GM12878 (cell line): ENCODE results near the gene RIC1. TPM values are rescaled to one million over a fixed set of nuclear protein-coding genes. Genes with fewer than 3 reads are reported as not detected.

ENCODE experiments used
- ATF7 ChIP-seq: fragments of 450-650 bp; IDR thresholded peaks from 2 replicates; pipeline ENCODE4 v1.6.1; 2016; ENCODE audit warnings: low read depth, mild to moderate bottlenecking
- ETV6 ChIP-seq, 2 experiments: fragments of 450-650 bp in 1 of 2; IDR thresholded peaks in 1 of 2; conservative IDR thresholded peaks in 1 of 2; 2 replicates each; pipeline ENCODE4 v1.6.1; 2014; ENCODE audit warnings: antibody characterized with exemption in 1 of 2, borderline replicate concordance in 1 of 2, low read depth in 1 of 2, mild to moderate bottlenecking in 1 of 2, moderate library complexity in 1 of 2
- FOXK2 ChIP-seq: fragments of 450-650 bp; IDR thresholded peaks from 2 replicates; pipeline ENCODE4 v1.6.1; 2017; ENCODE audit warnings: mild to moderate bottlenecking, moderate library complexity
- MAX ChIP-seq: IDR thresholded peaks from 2 replicates; pipeline ENCODE4 v1.6.1; 2012; ENCODE audit warnings: low read depth, low read length, improper control_type of control experiment
- MEF2A ChIP-seq: IDR thresholded peaks from 2 replicates; pipeline ENCODE4 v1.6.1; 2011; ENCODE audit warnings: low read depth, mild to moderate bottlenecking, low read length, moderate library complexity; ENCODE audit not compliant: insufficient read depth
- NR2C2 ChIP-seq: IDR thresholded peaks from 2 replicates; pipeline ENCODE4 v1.6.1; 2011; ENCODE audit warnings: borderline replicate concordance, low read depth; ENCODE audit not compliant: control insufficient read depth, insufficient read length
- PAX8 ChIP-seq: fragments of 450-650 bp; IDR thresholded peaks from 2 replicates; pipeline ENCODE4 v1.6.1; 2017; ENCODE audit warnings: mild to moderate bottlenecking, moderate library complexity
- RUNX3 ChIP-seq: IDR thresholded peaks from 2 replicates; pipeline ENCODE4 v1.6.1; 2012; ENCODE audit warnings: low read length, inconsistent platforms
- SPI1 ChIP-seq: IDR thresholded peaks from 2 replicates; pipeline ENCODE4 v1.6.1; 2011; ENCODE audit warnings: low read depth, mild to moderate bottlenecking, low read length, moderate library complexity, borderline replicate concordance; ENCODE audit not compliant: insufficient read depth
- SRF ChIP-seq, 2 experiments: IDR thresholded peaks; 2 replicates each; pipeline ENCODE4 v1.6.1; 2011; ENCODE audit warnings: low read depth in 2 of 2, low read length in 2 of 2, mild to moderate bottlenecking in 1 of 2, moderate library complexity in 1 of 2
- TARDBP ChIP-seq: IDR thresholded peaks from 2 replicates; pipeline ENCODE4 v1.6.1; 2016; ENCODE audit warnings: borderline replicate concordance
- TBL1XR1 ChIP-seq: IDR thresholded peaks from 2 replicates; pipeline ENCODE4 v1.6.1; 2012; ENCODE audit warnings: low read depth, low read length, improper control_type of control experiment
- ZBTB33 ChIP-seq: fragments of 450-650 bp; IDR thresholded peaks from 2 replicates; pipeline ENCODE4 v1.6.1; 2017; ENCODE audit warnings: mild to moderate bottlenecking
- ZNF207 ChIP-seq: fragments of 450-650 bp; IDR thresholded peaks from 2 replicates; pipeline ENCODE4 v1.6.1; 2014; ENCODE audit warnings: antibody characterized with exemption, mild to moderate bottlenecking, borderline replicate concordance
- polyA plus RNA-seq, 11 experiments: library from polyadenylated mRNA; depleted of rRNA in 4 of 11; unstranded in 6 of 11; stranded (reverse) in 5 of 11; fragments of >200 nt; fragmentation: Nextera tagmentation in 4 of 11; fragmentation: Illumina TruSeq in 1 of 11; extraction: Ambion mirVana in 4 of 11; extraction: Trizol in 1 of 11; gene quantifications; 1 replicate in 1 of 11; 2 replicates in 10 of 11; pipeline versions ENCODE4 v1.2.1 to v1.2.3, GENCODE V29; 2011 to 2016; ENCODE audit warnings: inconsistent platforms in 2 of 11, missing spikeins in 2 of 11, low read depth in 1 of 11
- total RNA-seq, 4 experiments: library from RNA; depleted of rRNA in 3 of 4; stranded (reverse); fragments of >200 nt in 3 of 4; fragmentation: Illumina TruSeq in 1 of 4; extraction: Trizol in 1 of 4; gene quantifications; 2 replicates each; pipeline versions ENCODE4 v1.2.1 to v1.2.3, GENCODE V29; 2013 to 2021

RIC1 gene
- total and polyA plus RNA-seq, 10 of the 15 experiments (the other 5 are each of a cell fraction or from before 2014, with no cell fraction given), result 6.2 to 59.8 (median 33.3) TPM

- TF ChIP-seq NR2C2, result no peak
- TF ChIP-seq MAX, result no peak
- peak; percentile 11; the same call in 1 of the 2 replicates for TF ChIP-seq SPI1
- 0 out of 2 replicates have a peak, but pooled peaks have one; percentile 7 for TF ChIP-seq ZBTB33
- no peak for TF ChIP-seq RUNX3
- TF ChIP-seq MEF2A, result no peak
- TF ChIP-seq SRF (IDR thresholded peaks at IDR 0.05; ENCODE audit: low read depth in 2 of 2, low read length in 2 of 2), result peak in 1 of 2 experiments; percentile 72; a peak in 2 of 4 replicates
- TF ChIP-seq PAX8, result no peak
- TF ChIP-seq ATF7, result no peak
- TF ChIP-seq FOXK2, result no peak
- no peak for TF ChIP-seq TARDBP
- TF ChIP-seq ETV6 (conservative IDR thresholded peaks at IDR 0.05 in 1 of 2, IDR thresholded peaks at IDR 0.05 in 1 of 2; ENCODE audit: borderline replicate concordance in 1 of 2, low read depth in 1 of 2), result no peak
- no peak for TF ChIP-seq TBL1XR1
- no peak for TF ChIP-seq ZNF207
Observed at GRCh38 chr9:5630081-5630507, 1.2 kb downstream of the RIC1 start (continued).
